GM12864 (cell line): ENCODE results near the gene NELFB.

Experiments
- DNase-seq: peaks from one replicate; pipeline ENCODE4 v3.0.0-alpha.2; 2011; ENCODE audit warnings: low read depth
- H3K4me3 ChIP-seq: 2 replicates; pipeline ENCODE4 v1.5.1; 2011; ENCODE audit warnings: mild to moderate bottlenecking, low read depth, low read length, control low read depth
- TF ChIP-seq, protein P1 (sequence below): IDR thresholded peaks from 2 replicates; pipeline ENCODE4 v1.5.1; 2011; ENCODE audit warnings: low read depth, mild to moderate bottlenecking, moderate library complexity, low read length, control low read depth, inconsistent platforms; ENCODE audit errors: missing control alignments

Gene NELFB

DNA sequence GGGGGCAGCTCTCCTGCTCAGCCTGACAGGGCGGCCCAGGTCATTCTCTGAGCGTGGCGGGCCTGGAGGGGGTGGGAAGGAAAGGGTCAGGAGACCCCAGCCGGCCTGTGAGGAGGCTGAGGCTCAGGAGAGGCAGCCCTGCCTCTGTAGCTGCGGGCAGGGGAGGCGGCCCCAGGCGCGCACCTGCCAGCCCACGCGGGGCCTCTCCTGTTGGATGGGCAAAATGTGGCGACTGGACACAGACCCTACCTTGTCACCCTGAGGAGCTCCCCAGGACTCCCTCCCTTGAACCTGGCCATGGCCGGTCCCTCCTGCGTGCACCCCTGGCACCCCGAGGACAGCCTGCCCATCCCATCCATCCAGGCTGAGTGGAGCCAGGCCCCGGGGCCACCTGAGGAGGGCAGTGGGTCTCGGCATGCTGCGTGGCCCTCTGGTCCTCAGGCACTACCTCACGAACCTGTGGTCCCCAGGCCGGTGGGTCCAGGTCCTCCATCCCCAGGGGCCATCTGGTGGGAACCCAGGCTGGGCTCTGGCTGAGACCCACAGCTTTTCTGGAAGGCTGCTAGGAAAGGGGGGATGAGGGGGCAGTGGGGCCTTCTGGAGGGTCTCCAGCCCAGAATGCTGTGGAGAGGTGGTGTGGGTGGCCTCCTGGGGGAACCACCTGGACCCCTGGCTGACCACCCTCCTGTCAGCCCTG lies 62.0 kb downstream of the NELFB start:
- H3K4me3 ChIP-seq: no peak overlapping the region
- TF ChIP-seq, protein P1, sequence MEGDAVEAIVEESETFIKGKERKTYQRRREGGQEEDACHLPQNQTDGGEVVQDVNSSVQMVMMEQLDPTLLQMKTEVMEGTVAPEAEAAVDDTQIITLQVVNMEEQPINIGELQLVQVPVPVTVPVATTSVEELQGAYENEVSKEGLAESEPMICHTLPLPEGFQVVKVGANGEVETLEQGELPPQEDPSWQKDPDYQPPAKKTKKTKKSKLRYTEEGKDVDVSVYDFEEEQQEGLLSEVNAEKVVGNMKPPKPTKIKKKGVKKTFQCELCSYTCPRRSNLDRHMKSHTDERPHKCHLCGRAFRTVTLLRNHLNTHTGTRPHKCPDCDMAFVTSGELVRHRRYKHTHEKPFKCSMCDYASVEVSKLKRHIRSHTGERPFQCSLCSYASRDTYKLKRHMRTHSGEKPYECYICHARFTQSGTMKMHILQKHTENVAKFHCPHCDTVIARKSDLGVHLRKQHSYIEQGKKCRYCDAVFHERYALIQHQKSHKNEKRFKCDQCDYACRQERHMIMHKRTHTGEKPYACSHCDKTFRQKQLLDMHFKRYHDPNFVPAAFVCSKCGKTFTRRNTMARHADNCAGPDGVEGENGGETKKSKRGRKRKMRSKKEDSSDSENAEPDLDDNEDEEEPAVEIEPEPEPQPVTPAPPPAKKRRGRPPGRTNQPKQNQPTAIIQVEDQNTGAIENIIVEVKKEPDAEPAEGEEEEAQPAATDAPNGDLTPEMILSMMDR: no peak
- no peak for DNase-seq

DNA sequence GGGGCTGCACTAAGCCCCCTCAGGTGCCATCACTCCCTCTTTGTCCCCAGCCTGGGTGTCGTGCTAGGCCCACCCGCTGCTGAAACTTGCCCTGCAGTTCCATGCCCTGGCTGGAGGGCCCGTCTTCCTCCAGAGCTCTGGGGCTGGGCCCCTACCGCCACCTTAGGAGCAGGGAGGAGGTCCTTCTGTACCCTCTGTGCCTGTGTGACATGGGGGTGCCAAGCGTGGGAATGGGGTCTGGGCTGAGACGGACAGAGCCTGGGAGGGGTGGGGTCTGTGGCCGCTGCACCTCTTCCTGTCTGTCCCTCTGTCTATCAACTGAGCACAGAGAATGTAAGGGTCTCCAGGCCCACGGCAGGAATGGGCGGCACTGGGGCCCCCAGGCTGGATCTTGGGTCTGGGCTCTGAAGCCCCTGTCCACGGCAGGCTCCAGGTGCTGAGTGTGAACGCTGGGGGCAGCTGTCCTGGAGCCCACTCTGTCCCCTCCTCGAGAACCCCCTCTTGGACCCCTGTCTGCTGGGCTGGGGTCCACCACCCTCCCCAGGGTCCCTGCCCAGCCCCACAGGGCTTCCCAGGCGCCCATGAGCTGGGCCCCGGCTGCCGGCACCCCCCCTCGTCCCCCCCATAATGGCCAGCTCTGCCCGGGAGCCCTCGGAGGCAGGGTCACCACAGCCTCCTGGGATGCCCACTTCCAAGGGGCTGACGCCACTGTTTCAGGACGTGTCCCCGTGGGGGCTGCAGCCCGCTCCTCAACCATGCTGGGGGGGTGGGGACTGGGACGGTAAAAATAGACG lies 62.8 kb downstream of the NELFB start:
- DNase-seq: no peak
- no peak overlapping the region for H3K4me3 ChIP-seq
- TF ChIP-seq, protein P1: no peak

DNA sequence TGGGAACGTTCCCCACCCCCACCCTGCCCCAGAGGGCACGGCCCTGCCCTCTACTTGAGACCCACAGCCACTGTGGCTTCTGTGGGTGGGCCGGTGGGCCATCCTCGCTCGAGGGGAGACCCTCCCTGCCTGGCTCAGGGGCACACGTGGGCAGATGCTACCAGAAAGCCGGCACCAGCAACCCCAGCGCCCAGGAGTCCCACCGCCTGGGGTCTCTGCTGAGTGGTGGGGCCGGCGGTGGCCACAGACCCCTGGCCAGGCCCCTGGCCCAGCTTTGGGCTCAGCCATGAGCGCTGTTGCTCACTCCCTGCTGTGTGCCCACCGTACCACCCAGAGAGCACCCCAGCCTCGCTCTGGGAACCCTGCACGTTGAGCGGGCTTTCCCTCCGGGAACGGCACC lies 63.5 kb downstream of the NELFB start:
- no peak overlapping the region for H3K4me3 ChIP-seq
- TF ChIP-seq, protein P1: no peak
- DNase-seq: no peak

DNA sequence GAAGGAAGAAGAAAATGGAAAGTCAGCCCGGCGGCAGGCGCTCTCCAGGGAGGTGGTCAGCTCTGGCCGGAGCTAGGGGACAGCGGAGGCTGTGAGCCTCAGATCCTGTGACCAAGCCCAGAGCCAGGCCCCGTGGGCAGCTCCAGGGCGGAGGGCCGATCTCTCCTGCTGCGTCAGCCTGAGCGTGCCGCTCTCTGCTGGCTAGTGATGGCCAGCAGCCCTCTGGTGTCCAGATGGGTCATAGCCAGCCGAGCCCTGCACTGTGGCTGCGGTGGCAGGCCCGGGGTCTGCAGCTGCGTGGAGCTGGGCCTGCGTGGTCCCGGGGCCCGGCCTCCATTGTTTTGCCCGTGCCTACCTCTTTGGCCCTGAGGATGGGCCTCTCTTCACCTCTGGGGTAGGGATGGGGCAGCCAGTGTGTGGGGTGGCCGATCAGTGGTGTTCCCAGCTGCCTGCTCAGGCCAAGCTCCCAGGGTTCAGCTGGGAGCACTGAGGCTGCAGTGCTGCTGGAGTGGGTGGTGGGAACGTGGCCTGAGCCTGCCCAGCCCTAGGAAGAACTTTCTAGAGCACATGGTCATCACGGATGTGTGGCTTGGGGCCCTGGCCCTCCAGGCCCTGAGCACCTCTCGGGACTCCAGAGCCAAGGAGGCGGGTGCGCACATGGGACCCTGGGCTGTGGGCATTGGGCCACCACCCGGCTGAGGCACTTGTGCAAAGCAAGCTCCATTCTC lies 64.0 kb downstream of the NELFB start:
- TF ChIP-seq, protein P1: no peak
- DNase-seq: no peak

DNA sequence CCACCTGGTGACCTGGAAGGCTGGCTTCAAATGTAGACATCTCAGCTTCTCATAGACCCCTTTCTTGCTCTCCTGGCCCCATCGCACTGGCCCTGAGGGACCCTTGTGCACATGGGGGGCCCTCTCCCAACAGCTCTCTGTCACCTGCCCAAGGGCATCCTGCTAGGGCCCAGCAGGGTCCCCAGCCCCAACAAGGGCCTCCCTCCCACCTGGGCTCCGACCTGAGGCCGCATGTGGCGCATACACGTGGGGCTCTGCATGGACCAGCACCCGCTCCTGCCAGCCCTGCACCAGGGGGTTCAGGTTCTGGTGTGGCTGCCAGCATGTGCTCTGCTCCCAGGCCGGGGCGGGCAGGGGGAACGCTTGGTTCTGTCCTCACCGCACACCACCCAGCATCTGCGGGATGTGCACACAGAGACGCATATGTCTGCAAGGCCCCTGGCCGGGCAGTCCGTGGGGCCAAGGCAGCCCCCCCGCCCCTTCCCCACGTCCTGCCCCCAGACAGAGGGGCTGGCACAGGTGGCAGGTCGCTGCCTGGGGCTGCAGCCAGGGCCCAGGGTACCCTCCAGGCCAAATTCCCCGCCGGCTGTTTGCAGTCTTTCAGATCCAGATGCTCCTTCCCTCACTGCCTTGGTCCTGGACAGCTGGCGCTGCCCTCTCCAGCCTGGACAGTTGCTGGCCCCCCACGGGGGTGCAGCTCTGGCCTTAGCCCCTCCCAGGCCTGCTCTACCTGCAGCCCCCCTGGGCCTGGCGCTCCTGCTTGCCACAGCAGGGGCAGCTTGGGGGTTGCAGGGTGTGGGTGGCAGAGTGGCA lies 64.8 kb downstream of the NELFB start:
- H3K4me3 ChIP-seq: no peak overlapping the region
- DNase-seq: no peak
- TF ChIP-seq, protein P1: no peak

More for the DNA sequence above, 64.0 kb downstream of the NELFB start:
- no peak overlapping the region for H3K4me3 ChIP-seq
